GM18951 (cell line): Measurements from ENCODE around the gene GP1BB.

Experiments used
- POLR2A ChIP-seq: IDR thresholded peaks from 4 replicates; pipeline ENCODE4 v1.6.1; 2011; ENCODE audit warnings: mild to moderate bottlenecking; ENCODE audit not compliant: insufficient read length, insufficient read depth; ENCODE audit errors: extremely low read depth
- in situ Hi-C: fragments of 300-500 bp; cut with MboI; formaldehyde crosslinking; loops from one replicate; pipeline ENCODE4 v1.12.0; 2022; ENCODE audit warnings: low sequenced_read_pairs, mixed read lengths, inconsistent platforms; ENCODE audit not compliant: unreplicated experiment

Gene GP1BB

GRCh38 chr22:19766511-19767426 is 43.4 kb downstream of the GP1BB start:
- in situ Hi-C loops: no loop called here
- no peak for TF ChIP-seq POLR2A

GRCh38 chr22:19767427-19768341 is 44.3 kb downstream of the GP1BB start:
- TF ChIP-seq POLR2A: no peak
- in situ Hi-C loops: no loop called here

GRCh38 chr22:19769393-19769715 is 46.0 kb downstream of the GP1BB start:
- no peak for TF ChIP-seq POLR2A
- in situ Hi-C loops: no loop called here

- in situ Hi-C loops: no loop called here
- TF ChIP-seq POLR2A: no peak
Observed at GRCh38 chr22:19770349-19771220, 47.2 kb downstream of the GP1BB start.

GRCh38 chr22:19772422-19772672 is 49.0 kb downstream of the GP1BB start:
- in situ Hi-C loops: no loop called here
- TF ChIP-seq POLR2A: no peak

GRCh38 chr22:19772673-19773469 is 49.5 kb downstream of the GP1BB start:
- TF ChIP-seq POLR2A: no peak
- in situ Hi-C loops: no loop called here

GRCh38 chr22:19773470-19774040 is 50.2 kb downstream of the GP1BB start:
- no peak for TF ChIP-seq POLR2A
- in situ Hi-C loops: no loop called here
